ENCODE measurements around the gene BLM. TPM values are rescaled to one million over a fixed set of nuclear protein-coding genes. Genes with fewer than 3 reads are reported as not detected.

The BLM gene
- total RNA-seq, 1 experiment from 2014 or later: 24.6 TPM

GRCh38 chr15:90691982-90692773 is 25.0 kb upstream of the BLM start:
- no TSS peak for BruUV-seq (replicated peaks)
- ChIA-PET CTCF (no interaction called here), RAD21 (ENCODE audit: low non-redundant PET in 1 of 2, low total read pairs in 2 of 2, uncharacterized antibody in 2 of 2, unreplicated experiment in 2 of 2) (no interaction called here), POLR2A (no interaction called here)
- no peaks in the 10 kb centered on the region for H3K27me3 ChIP-seq (ENCODE audit: insufficient read depth, low read length)
- H3K4me1 ChIP-seq (ENCODE audit: control insufficient read depth in 1 of 2, insufficient read depth in 2 of 2, low read length in 2 of 2): 0 out of 4 replicates have a peak, but pooled peaks cover 0 to 3% of the 10 kb centered on the region in 2 experiments
- H3K4me2 ChIP-seq (ENCODE audit: low read length): no peak overlapping the region
- no peak for ATAC-seq
- no peak overlapping the region for H2AFZ ChIP-seq (ENCODE audit: low read depth, low read length, poor library complexity, severe bottlenecking)
- no peaks in the 10 kb centered on the region for H3K36me3 ChIP-seq (ENCODE audit: control insufficient read depth in 1 of 2, insufficient read depth in 2 of 2, low read length in 2 of 2)
- intact Hi-C loops (cut with micrococcal nuclease): loop anchor here (2.0 to 10.0 kb wide), 3 partner anchors 43 to 397 kb away; no protein-coding TSS in a partner anchor
- H3K9me3 ChIP-seq (ENCODE audit: control insufficient read depth in 1 of 2, insufficient read depth in 1 of 2, low read depth in 1 of 2, low read length in 2 of 2): no peaks in the 10 kb centered on the region
- H3K9me2 ChIP-seq (ENCODE audit: insufficient read depth): no peaks in the 10 kb centered on the region
- TF ChIP-seq YY1 (IDR thresholded peaks at IDR 0.05; ENCODE audit: extremely low read depth, insufficient replicate concordance, low read depth, low read length) (no peak), EGR1 (IDR thresholded peaks at IDR 0.05; ENCODE audit: low read depth) (no peak), MAX (IDR thresholded peaks at IDR 0.05) (no peak), POLR2AphosphoS5 (IDR thresholded peaks at IDR 0.05; ENCODE audit: low read depth, low read length) (no peak), FOSL1 (IDR thresholded peaks at IDR 0.05; ENCODE audit: low read depth) (no peak), CBX3 (IDR thresholded peaks at IDR 0.05; ENCODE audit: low read depth) (no peak), CTCF (IDR thresholded peaks at IDR 0.05 in 2 of 3, conservative IDR thresholded peaks at IDR 0.05 in 1 of 3; ENCODE audit: borderline replicate concordance in 1 of 3, insufficient read depth in 1 of 3, low read depth in 2 of 3, low read length in 2 of 3) (no peak), CEBPB (IDR thresholded peaks at IDR 0.05; ENCODE audit: low read depth) (no peak), ZNF274 (IDR thresholded peaks at IDR 0.05; ENCODE audit: low read depth, low read length) (no peak), EZH2phosphoT487 (IDR thresholded peaks at IDR 0.05; ENCODE audit: borderline replicate concordance) (no peak), SRF (IDR thresholded peaks at IDR 0.05; ENCODE audit: low read depth) (no peak), REST (IDR thresholded peaks at IDR 0.05; ENCODE audit: low read depth) (no peak), ELF1 (IDR thresholded peaks at IDR 0.05; ENCODE audit: borderline replicate concordance, low read depth) (no peak), SIN3A (IDR thresholded peaks at IDR 0.05; ENCODE audit: low read depth) (no peak)
- no peak overlapping the region for H3K4me3 ChIP-seq (replicated peaks in 1 of 2; ENCODE audit: low read depth in 1 of 2, low read length in 2 of 2)
- no peaks in the 10 kb centered on the region for H4K20me1 ChIP-seq (ENCODE audit: insufficient read depth)
- no peaks in the 10 kb centered on the region for H3K79me2 ChIP-seq (ENCODE audit: insufficient read depth, low read length)
- no peak for DNase-seq (ENCODE audit: low read depth, low spot score)
- no peak overlapping the region for H3K27ac ChIP-seq (ENCODE audit: low read depth, low read length)
- no peak overlapping the region for H3K9ac ChIP-seq (ENCODE audit: low read length)

Data from HCT116 (cell line).